ENCODE measurements around the gene RNU7-1. TPM values are rescaled to one million over a fixed set of nuclear protein-coding genes. Genes with fewer than 3 reads are reported as not detected.

Gene RNU7-1
- polyA plus RNA-seq, 4 donors = 3.6 TPM; not detected in 3

- DNase-seq (ENCODE audit: low read depth in 4 of 4, low spot score in 2 of 4) = no peak
Measured at GRCh38 chr12:6952121-6952862, 8.7 kb downstream of the RNU7-1 start.

GRCh38 chr12:6952863-6953441 lies 9.3 kb downstream of the RNU7-1 start:
- DNase-seq (ENCODE audit: low read depth in 4 of 4, low spot score in 2 of 4) = no peak

GRCh38 chr12:6953442-6954315 lies 10.1 kb downstream of the RNU7-1 start:
- peak in 1 of 4 donors; percentile 40 for DNase-seq (ENCODE audit: low read depth in 4 of 4, low spot score in 2 of 4)

- DNase-seq (ENCODE audit: low read depth in 4 of 4, low spot score in 2 of 4) = no peak
Measured at GRCh38 chr12:6954316-6955107, 10.9 kb downstream of the RNU7-1 start.

- DNase-seq (ENCODE audit: low read depth in 4 of 4, low spot score in 2 of 4) = no peak
Measured at GRCh38 chr12:6955108-6956020, 11.7 kb downstream of the RNU7-1 start.

- DNase-seq (ENCODE audit: low read depth in 4 of 4, low spot score in 2 of 4) = no peak
Measured at GRCh38 chr12:6956021-6956727, 12.6 kb downstream of the RNU7-1 start.

- DNase-seq (ENCODE audit: low read depth in 4 of 4, low spot score in 2 of 4) = no peak
Measured at GRCh38 chr12:6957151-6957701, 13.6 kb downstream of the RNU7-1 start.

GRCh38 chr12:6957741-6958608 lies 14.4 kb downstream of the RNU7-1 start:
- no peak for DNase-seq (ENCODE audit: low read depth in 4 of 4, low spot score in 2 of 4)

- no peak for DNase-seq (ENCODE audit: low read depth in 4 of 4, low spot score in 2 of 4)
Measured at GRCh38 chr12:6958609-6959057, 15.0 kb downstream of the RNU7-1 start.

GRCh38 chr12:6959058-6959804 lies 15.6 kb downstream of the RNU7-1 start:
- no peak for DNase-seq (ENCODE audit: low read depth in 4 of 4, low spot score in 2 of 4)

GRCh38 chr12:6959805-6960592 lies 16.4 kb downstream of the RNU7-1 start:
- DNase-seq (ENCODE audit: low read depth in 4 of 4, low spot score in 2 of 4) = no peak

- no peak for DNase-seq (ENCODE audit: low read depth in 4 of 4, low spot score in 2 of 4)
Measured at GRCh38 chr12:6960593-6961277, 17.1 kb downstream of the RNU7-1 start.

GRCh38 chr12:6961278-6961694 lies 17.7 kb downstream of the RNU7-1 start:
- DNase-seq (ENCODE audit: low read depth in 4 of 4, low spot score in 2 of 4) = no peak

GRCh38 chr12:6961695-6962284 lies 18.2 kb downstream of the RNU7-1 start:
- DNase-seq (ENCODE audit: low read depth in 4 of 4, low spot score in 2 of 4) = peak in 2 of 4 donors; percentile 48 to 56

Data from left renal cortex interstitium (tissue), 4 donors.